Pulmonary artery endothelial cell (primary cell): Measurements from ENCODE around the gene VAT1L. TPM values are rescaled to one million over a fixed set of nuclear protein-coding genes. Genes with fewer than 3 reads are reported as not detected.

ENCODE experiments used
- DNase-seq: peaks from one replicate; pipeline ENCODE4 v3.0.0-alpha.2; 2011; ENCODE audit warnings: low read depth, low spot score
- total RNA-seq: library from RNA; depleted of rRNA; stranded (reverse); fragments of >200 nt; gene quantifications from 2 replicates; pipeline ENCODE4 v1.2.3, GENCODE V29; 2014

The VAT1L gene
- total RNA-seq, 1 donor from 2014 or later: 1.1 TPM

GRCh38 chr16:77782694-77783093 is 5.7 kb upstream of the VAT1L start:
- no peak for DNase-seq

- no peak for DNase-seq
Observed at GRCh38 chr16:77784441-77785372, 3.7 kb upstream of the VAT1L start.

GRCh38 chr16:77785373-77785764 is 3.0 kb upstream of the VAT1L start:
- DNase-seq: no peak

GRCh38 chr16:77786186-77786847 is 2.0 kb upstream of the VAT1L start:
- DNase-seq: no peak

- no peak for DNase-seq
Observed at GRCh38 chr16:77787452-77787851, 912 bp upstream of the VAT1L start.

- no peak for DNase-seq
Observed at GRCh38 chr16:77789085-77790008, 983 bp downstream of the VAT1L start.

DNA sequence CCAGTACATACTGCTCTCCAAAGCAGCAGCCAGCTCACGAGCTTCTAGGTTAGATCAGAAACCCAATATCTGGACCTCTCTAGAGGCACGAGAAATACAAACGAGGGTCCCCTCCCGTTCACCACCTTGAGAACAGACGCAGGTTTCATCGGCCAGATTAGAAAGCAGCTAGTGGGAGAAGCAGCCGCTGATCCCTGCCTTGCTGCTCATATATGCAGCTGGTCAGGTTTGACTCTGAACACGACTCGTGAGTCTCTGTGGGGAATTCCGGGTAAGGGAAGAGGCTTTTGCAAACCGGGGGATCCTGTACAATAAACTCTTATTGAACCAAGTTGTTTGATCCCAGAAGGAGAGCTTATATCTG is 1.6 kb downstream of the VAT1L start:
- no peak for DNase-seq

- no peak for DNase-seq
Observed at GRCh38 chr16:77790912-77791311, 2.5 kb downstream of the VAT1L start.

GRCh38 chr16:77793417-77793816 is 5.1 kb downstream of the VAT1L start:
- DNase-seq: no peak

- peak; percentile 19 for DNase-seq
Observed at GRCh38 chr16:77794586-77794985, 6.2 kb downstream of the VAT1L start.

DNA sequence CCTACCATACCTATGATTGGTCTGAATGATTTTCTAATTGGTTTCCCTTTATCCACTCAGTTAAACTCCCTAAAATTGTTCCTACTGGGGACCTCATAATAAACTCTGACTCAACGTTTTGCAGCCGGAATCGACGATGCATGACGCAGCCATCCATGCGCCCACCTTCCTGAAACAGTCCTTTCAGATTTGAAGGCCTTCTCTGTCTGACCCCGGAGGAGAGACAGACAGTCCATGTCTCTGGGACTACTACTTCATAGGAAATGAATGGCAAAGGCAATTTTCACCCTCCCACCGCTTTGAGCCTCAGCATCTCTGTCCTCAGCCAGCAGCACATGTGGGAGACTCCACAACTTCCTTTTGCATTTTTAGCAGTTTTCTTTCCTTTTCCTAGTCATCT is 13.5 kb downstream of the VAT1L start:
- DNase-seq: no peak

DNA sequence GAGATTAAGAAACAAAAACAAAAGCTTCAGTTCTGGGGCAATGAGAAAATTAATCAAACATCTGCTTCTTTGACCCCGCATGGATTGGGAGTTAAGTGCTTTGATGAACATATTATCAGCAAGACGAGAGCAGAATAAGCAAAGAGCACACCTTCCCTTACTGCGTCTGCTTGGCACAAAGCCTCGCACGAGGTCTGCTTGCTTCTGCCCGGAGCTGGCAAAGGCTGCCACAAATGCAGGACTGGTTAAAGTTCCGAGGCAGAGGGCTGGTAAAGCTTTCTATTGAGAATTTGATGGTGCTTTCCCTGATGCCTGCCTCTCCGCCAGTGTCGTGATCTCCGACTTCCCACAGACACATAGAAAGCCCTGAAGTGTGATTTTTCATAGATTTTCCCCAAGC is 17.0 kb downstream of the VAT1L start:
- no peak for DNase-seq

DNA sequence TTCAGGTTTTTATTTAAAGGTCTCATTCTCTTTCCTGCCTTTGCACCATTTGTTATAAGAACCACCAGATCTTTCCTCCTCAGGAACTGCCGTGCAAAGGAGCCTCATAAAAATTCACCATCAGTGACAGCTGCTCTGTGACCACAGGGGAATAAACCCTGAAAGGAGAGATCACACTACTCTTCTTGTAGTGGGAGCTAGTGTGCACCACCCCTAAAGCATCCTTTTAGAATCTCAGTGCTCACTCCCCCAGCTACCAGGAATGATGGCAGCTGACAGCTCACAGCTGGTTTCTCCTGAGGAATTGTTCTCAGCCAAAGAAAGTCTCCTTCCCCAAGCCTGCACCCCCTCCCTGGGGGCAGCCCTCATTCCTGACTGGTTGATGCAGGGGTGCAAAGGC is 18.7 kb downstream of the VAT1L start:
- DNase-seq: no peak

GRCh38 chr16:77812856-77813500 is 24.6 kb downstream of the VAT1L start:
- DNase-seq: no peak

- no peak for DNase-seq
Observed at GRCh38 chr16:77816293-77816692, 27.9 kb downstream of the VAT1L start.

DNA sequence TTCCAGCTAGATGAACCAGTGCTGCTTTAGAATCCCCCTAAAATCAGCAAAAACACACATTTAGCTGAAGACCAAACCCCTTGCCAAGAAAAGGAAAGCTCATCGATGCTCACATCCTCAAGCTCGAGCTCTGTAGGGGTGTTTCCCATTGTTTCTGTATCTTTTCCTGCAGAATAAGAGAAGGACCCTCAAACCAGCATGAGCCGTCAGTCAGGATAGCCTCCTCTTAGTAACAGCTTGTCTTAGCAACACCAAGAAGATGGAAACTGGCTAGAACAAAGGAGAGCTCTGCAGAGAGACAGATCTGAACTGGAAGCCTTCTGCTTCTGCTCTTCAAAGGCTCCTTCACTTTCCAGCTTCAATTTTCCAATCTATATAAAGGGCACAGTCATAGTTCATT is 32.0 kb downstream of the VAT1L start:
- DNase-seq: no peak

- no peak for DNase-seq
Observed at GRCh38 chr16:77822661-77823060, 34.3 kb downstream of the VAT1L start.

GRCh38 chr16:77823067-77823466 is 34.7 kb downstream of the VAT1L start:
- DNase-seq: no peak

DNA sequence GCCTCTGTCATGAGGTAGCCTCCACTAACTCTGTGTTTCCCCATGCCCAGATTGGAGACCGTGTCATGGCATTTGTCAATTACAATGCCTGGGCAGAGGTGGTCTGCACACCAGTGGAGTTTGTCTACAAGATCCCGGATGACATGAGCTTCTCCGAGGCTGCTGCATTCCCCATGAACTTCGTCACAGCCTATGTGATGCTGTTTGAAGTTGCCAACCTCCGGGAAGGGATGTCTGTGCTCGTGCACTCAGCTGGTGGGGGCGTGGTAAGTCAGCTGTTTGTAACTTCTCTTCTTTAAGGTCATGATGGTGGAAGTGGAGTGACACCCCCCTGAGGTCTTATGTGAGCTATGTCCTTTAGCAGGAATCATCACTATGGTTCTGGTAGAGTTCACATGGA is 36.8 kb downstream of the VAT1L start:
- no peak for DNase-seq

GRCh38 chr16:77827032-77827431 is 38.7 kb downstream of the VAT1L start:
- DNase-seq: no peak

DNA sequence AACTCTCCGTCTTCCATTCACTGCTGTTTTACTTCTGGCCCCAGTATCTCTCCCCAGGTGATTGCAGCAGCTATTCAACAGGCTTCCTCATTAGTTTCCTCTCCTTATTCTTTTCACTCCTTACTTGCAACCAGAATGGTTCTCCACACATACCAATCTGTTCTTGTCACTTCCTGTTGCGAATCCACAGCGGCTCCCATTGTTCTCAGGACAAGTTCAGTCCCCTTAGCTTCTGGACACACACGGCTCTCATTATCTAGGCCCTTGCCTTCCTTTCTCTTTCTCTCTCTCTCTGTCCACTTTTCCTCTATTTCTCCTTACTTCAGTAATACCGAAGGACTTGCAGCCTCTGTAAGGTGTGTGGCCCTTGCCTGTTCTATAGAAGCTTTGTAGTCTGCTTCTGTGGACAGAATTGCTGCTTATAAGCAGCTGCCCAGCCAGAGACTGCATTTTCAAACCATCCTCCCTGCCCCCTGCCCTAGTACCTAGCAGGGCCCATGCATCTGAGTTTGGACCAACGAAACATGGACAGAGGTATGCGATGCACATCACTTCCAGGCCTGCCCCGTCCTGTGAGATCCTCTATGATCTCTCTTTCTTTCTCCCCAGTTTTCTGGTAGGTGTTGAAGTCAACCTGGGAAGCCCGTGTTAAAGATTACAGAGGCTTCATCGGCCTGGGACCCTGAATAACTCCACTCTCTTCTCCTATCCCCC is 45.7 kb downstream of the VAT1L start:
- DNase-seq: peak; percentile 92
